Ishikawa (cell line): ENCODE data around the gene OR4Q2.

Source experiments
- CEBPB ChIP-seq: IDR thresholded peaks from 2 replicates; pipeline ENCODE4 v1.6.1; 2012
- EGR1 ChIP-seq: IDR thresholded peaks from 2 replicates; pipeline ENCODE4 v1.6.1; 2012
- EP300 ChIP-seq: IDR thresholded peaks from 2 replicates; pipeline ENCODE4 v1.6.1; 2012; ENCODE audit warnings: borderline replicate concordance
- MAX ChIP-seq: IDR thresholded peaks from 2 replicates; pipeline ENCODE4 v1.6.1; 2012
- NFIC ChIP-seq: IDR thresholded peaks from 2 replicates; pipeline ENCODE4 v1.6.1; 2012
- RAD21 ChIP-seq: IDR thresholded peaks from 2 replicates; pipeline ENCODE4 v1.6.1; 2012; ENCODE audit warnings: low read depth
- TAF1 ChIP-seq: IDR thresholded peaks from 2 replicates; pipeline ENCODE4 v1.6.1; 2012; ENCODE audit warnings: low read depth, mild to moderate bottlenecking
- TCF12 ChIP-seq: IDR thresholded peaks from 2 replicates; pipeline ENCODE4 v1.6.1; 2012; ENCODE audit warnings: low read depth
- TEAD4 ChIP-seq: IDR thresholded peaks from 2 replicates; pipeline ENCODE4 v1.6.1; 2012
- USF1 ChIP-seq: IDR thresholded peaks from 2 replicates; pipeline ENCODE4 v1.6.1; 2012
- YY1 ChIP-seq: IDR thresholded peaks from 2 replicates; pipeline ENCODE4 v1.6.1; 2012; ENCODE audit warnings: low read depth

The OR4Q2 gene

DNA sequence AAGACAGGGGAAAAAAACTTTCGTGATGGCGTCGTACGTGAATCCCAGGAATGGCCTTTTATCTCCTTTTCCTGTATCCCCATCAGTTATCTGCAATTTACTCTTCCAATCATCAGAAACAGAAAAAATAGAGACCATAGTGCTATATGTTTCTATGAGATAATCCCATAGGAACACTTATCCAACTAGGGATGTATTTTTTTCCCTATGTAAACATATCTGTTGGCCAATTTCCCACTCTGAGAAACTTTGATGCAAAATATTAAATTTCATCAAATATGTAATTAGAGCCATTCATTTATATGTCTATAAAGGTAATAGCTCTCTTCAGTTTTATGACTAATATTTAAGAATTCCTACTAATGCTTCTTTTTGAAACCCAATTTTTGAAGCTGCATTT, 34.0 kb downstream of the OR4Q2 start, which contains the start of gene OR4K13:
Gene OR4K13, minus strand, starts transcription at position 101 of the 400 bp plus-strand sequence. CDS start 1,280 bp downstream, outside the sequence.
- TF ChIP-seq TEAD4 = no peak

DNA sequence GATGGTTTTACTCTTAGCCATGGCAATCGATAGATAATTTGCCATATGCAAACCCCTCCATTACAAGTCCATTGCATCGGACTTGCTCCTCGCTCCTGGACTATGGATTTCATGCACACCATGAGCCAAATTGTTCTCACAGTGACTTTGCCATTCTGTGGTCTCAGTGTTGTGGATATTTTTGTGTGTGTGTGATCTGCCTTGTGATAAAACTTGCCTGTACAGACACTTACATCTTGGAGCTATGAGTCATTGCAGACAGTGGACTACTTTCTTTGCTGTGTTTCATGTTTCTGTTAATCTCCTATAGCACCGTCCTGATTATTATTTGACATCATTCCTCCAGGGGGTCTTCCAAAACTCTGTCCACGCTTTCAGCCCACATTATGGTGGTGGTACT, 42.3 kb downstream of the OR4Q2 start:
- TF ChIP-seq CEBPB (no peak), TCF12 (no peak), YY1 (no peak)

GRCh38 chr14:20048202-20048601, 46.2 kb downstream of the OR4Q2 start:
- TF ChIP-seq TAF1 (no peak), EP300 (no peak), RAD21 (no peak), TEAD4 (no peak), YY1 (no peak), MAX (no peak), USF1 (no peak), NFIC (no peak), EGR1 (no peak)
